Hepatocyte (in vitro differentiated cells): ENCODE results near the gene KIRREL1. TPM values are rescaled to one million over a fixed set of nuclear protein-coding genes. Genes with fewer than 3 reads are reported as not detected.
"Not testable (repeated sequence)": the region's sequence is repeated elsewhere in the genome, so short reads cannot be mapped to it uniquely, and the experiment has no call there.

ENCODE experiments used
- DNase-seq: peaks from one replicate; pipeline ENCODE4 v3.0.0-alpha.2; 2016; ENCODE audit warnings: low spot score
- H2AFZ ChIP-seq: fragments of 200-600 bp; sonication (generic); 2 replicates; pipeline ENCODE4 v1.6.0; 2016; ENCODE audit warnings: antibody characterized with exemption, mild to moderate bottlenecking
- H3K27ac ChIP-seq: fragments of 200-600 bp; sonication (generic); 2 replicates; pipeline ENCODE4 v1.5.1; 2016; ENCODE audit warnings: mild to moderate bottlenecking
- H3K27me3 ChIP-seq: fragments of 200-600 bp; sonication (generic); 2 replicates; pipeline ENCODE4 v1.6.1; 2016
- H3K36me3 ChIP-seq: fragments of 200-600 bp; sonication (generic); replicated peaks from 2 replicates; pipeline ENCODE4 v1.5.1; 2016; ENCODE audit warnings: low read depth; ENCODE audit not compliant: insufficient read depth
- H3K4me1 ChIP-seq: fragments of 200-600 bp; sonication (generic); 2 replicates; pipeline ENCODE4 v1.5.1; 2016; ENCODE audit warnings: mild to moderate bottlenecking, moderate library complexity; ENCODE audit not compliant: insufficient read depth
- H3K4me2 ChIP-seq: fragments of 200-600 bp; sonication (generic); 2 replicates; pipeline ENCODE4 v1.6.0; 2016
- H3K4me3 ChIP-seq: fragments of 200-600 bp; sonication (generic); 2 replicates; pipeline ENCODE4 v1.5.1; 2016; ENCODE audit warnings: mild to moderate bottlenecking
- H3K79me2 ChIP-seq: fragments of 200-600 bp; sonication (generic); 2 replicates; pipeline ENCODE4 v1.6.0; 2017; ENCODE audit warnings: mild to moderate bottlenecking
- H3K9me2 ChIP-seq: fragments of 200-600 bp; sonication (generic); replicated peaks from 2 replicates; pipeline ENCODE4 v1.6.0; 2017; ENCODE audit warnings: mild to moderate bottlenecking; ENCODE audit not compliant: insufficient read depth
- H3K9me3 ChIP-seq: fragments of 200-600 bp; sonication (generic); 2 replicates; pipeline ENCODE4 v1.5.1; 2016; ENCODE audit warnings: low read depth, mild to moderate bottlenecking
- H4K20me1 ChIP-seq: fragments of 200-600 bp; sonication (generic); 2 replicates; pipeline ENCODE4 v1.6.0; 2016; ENCODE audit warnings: mild to moderate bottlenecking; ENCODE audit not compliant: insufficient read depth, poor library complexity, severe bottlenecking
- CTCF ChIP-seq: fragments of 200-600 bp; sonication (generic); IDR thresholded peaks from 2 replicates; pipeline ENCODE4 v1.5.1; 2016; ENCODE audit warnings: antibody characterized with exemption, mild to moderate bottlenecking; ENCODE audit not compliant: poor library complexity
- EZH2 ChIP-seq: fragments of 200-600 bp; sonication (generic); IDR thresholded peaks from 2 replicates; pipeline ENCODE4 v1.6.1; 2016; ENCODE audit warnings: antibody characterized with exemption, mild to moderate bottlenecking, borderline replicate concordance
- EZH2phosphoT487 ChIP-seq: fragments of 200-600 bp; sonication (generic); IDR thresholded peaks from one replicate; pipeline ENCODE4 v1.6.1; 2018; ENCODE audit warnings: antibody characterized with exemption, mild to moderate bottlenecking, low read depth, moderate library complexity; ENCODE audit not compliant: unreplicated experiment, severe bottlenecking
- WGBS: methylation state at CpG from one replicate; pipeline ENCODE4 v1.1.6; 2016; ENCODE audit warnings: low lambda C conversion rate; ENCODE audit errors: missing lambda C conversion rate; 5-methylcytosine and 5-hydroxymethylcytosine counted together
- polyA plus RNA-seq: library from polyadenylated mRNA; unstranded; fragments of >200 nt; fragmentation: Nextera tagmentation; extraction: Ambion mirVana; gene quantifications from 2 replicates; pipeline ENCODE4 v1.2.1, GENCODE V29; 2016
- total RNA-seq: library from RNA; depleted of rRNA; stranded (reverse); fragments of >200 nt; gene quantifications from 2 replicates; pipeline ENCODE4 v1.2.3, GENCODE V29; 2014

Gene KIRREL1
- total and polyA plus RNA-seq, 2 experiments from 2014 or later: 20.4 to 47.1 TPM

- TF ChIP-seq EZH2phosphoT487: no peak
- TF ChIP-seq CTCF: peak; percentile 98
- TF ChIP-seq EZH2: no peak
- no peaks in the 10 kb centered on the region for H3K36me3 ChIP-seq
- 7% methylated on average over 4 of the region's 4 CpGs for WGBS
- H3K27me3 ChIP-seq: no peaks in the 10 kb centered on the region
- H3K9me2 ChIP-seq: no peaks in the 10 kb centered on the region
- no peak overlapping the region for H3K4me2 ChIP-seq
- no peak overlapping the region for H2AFZ ChIP-seq
- DNase-seq: peak; percentile 95
- H3K27ac ChIP-seq: no peak overlapping the region
- no peaks in the 10 kb centered on the region for H3K9me3 ChIP-seq
- no peaks in the 10 kb centered on the region for H3K79me2 ChIP-seq
- H3K4me1 ChIP-seq: no peaks in the 10 kb centered on the region
- H3K4me3 ChIP-seq: no peak overlapping the region
- H4K20me1 ChIP-seq: no peaks in the 10 kb centered on the region
Observed at GRCh38 chr1:158124999-158125398, 131.6 kb downstream of the KIRREL1 start.

DNA sequence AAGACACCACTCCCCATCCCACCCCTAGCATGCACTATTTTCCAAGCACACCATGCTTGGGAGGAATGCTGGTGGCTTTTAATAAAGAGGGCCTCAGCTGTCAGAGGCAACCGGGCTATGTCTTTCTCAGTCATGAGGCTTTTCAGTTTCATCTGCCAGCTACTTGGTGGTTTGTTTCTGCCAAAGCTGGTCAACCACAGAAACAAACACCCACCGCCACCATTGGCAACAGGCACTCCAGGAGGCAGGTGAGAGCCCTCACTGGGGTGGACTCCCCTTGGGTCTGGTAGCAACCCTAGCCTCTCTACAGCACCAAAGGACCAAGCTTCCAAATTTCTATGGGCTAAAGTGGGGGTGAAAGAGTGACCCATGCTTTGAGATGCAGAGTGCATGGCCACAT lies 133.0 kb downstream of the KIRREL1 start:
- WGBS: 94% methylated on average over 2 of the region's 2 CpGs
- H3K9me3 ChIP-seq: no peaks in the 10 kb centered on the region

DNA sequence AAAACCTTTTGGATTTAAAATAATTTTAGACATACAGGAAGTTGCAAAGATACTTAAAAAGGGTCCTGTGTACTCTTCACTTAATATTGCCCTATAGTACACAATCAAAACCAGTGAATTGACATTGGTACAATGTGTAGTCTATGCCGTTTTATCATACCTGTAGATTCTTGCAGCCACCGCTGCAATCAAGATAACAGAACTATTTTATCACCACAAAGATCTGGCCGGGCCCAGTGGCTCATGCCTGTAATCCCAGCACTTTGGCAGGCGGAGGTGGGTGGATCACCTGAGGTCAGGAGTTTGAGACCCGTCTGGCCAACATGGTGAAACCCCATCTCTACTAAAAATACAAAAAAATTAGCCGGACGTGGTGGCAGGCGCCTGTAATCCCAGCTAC lies 135.1 kb downstream of the KIRREL1 start:
- not testable (repeated sequence) for H3K9me3 ChIP-seq, H3K4me3 ChIP-seq, H3K79me2 ChIP-seq, H3K36me3 ChIP-seq, H3K9me2 ChIP-seq, H3K27me3 ChIP-seq, H3K4me2 ChIP-seq, H2AFZ ChIP-seq, H3K4me1 ChIP-seq, DNase-seq, H4K20me1 ChIP-seq, H3K27ac ChIP-seq
- 89% methylated on average over 8 of the region's 8 CpGs for WGBS

More for the DNA sequence above, 133.0 kb downstream of the KIRREL1 start:
- Histone ChIP-seq H2AFZ (no peak overlapping the region), H3K4me1 (no peaks in the 10 kb centered on the region), H3K4me2 (no peak overlapping the region), H3K9me2 (no peaks in the 10 kb centered on the region), H4K20me1 (no peaks in the 10 kb centered on the region), H3K27ac (no peak overlapping the region), H3K27me3 (no peaks in the 10 kb centered on the region), H3K36me3 (no peaks in the 10 kb centered on the region), H3K4me3 (no peak overlapping the region), H3K79me2 (no peaks in the 10 kb centered on the region)
- DNase-seq: no peak
- TF ChIP-seq CTCF (no peak), EZH2 (no peak), EZH2phosphoT487 (no peak)

DNA sequence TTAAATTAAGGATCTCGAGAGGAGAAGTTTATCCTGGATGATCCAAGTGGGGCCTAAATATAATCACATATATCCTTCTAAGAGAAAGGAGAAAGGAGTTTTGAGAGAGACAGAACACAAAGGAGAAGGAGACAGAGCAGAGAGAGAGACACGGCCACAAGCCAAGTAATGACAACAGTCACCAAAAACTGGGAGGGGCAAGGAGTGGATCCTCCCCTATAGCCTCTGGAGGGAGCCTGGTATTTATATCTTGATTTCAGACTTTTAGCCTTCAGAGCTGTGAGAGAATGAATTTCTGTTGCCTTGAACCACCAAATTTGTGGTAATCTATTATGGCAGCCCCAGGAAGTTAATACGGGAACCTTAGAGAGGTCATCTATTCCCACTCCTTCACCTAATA lies 137.8 kb downstream of the KIRREL1 start:
- Histone ChIP-seq H3K9me3 (no peaks in the 10 kb centered on the region), H3K27ac (no peak overlapping the region), H3K4me2 (no peak overlapping the region), H2AFZ (no peak overlapping the region), H3K36me3 (no peaks in the 10 kb centered on the region), H3K27me3 (no peaks in the 10 kb centered on the region), H3K9me2 (no peaks in the 10 kb centered on the region), H4K20me1 (no peaks in the 10 kb centered on the region), H3K4me1 (no peaks in the 10 kb centered on the region), H3K4me3 (no peak overlapping the region), H3K79me2 (no peaks in the 10 kb centered on the region)
- TF ChIP-seq CTCF (no peak), EZH2 (no peak), EZH2phosphoT487 (no peak)
- no peak for DNase-seq
- 89% methylated on average over 3 of the region's 3 CpGs for WGBS
